Transverse colon (tissue), 4 donors: ENCODE measurements around the gene CDKAL1. TPM values are rescaled to one million over a fixed set of nuclear protein-coding genes. Genes with fewer than 3 reads are reported as not detected.

Experiments used
- DNase-seq: peaks from one replicate; pipeline ENCODE4 v3.0.0-alpha.2; 2019
- H3K27ac ChIP-seq, 4 donors: fragments of 200-600 bp; sonication (generic); 2 replicates each; pipeline ENCODE4 v1.5.1; 2016 to 2018; ENCODE audit warnings: inconsistent platforms in 4 of 4
- H3K27me3 ChIP-seq: fragments of 200-600 bp; sonication (generic); 2 replicates; pipeline ENCODE4 v1.5.1; 2017; ENCODE audit warnings: inconsistent platforms
- H3K36me3 ChIP-seq, 4 donors: fragments of 200-600 bp; sonication (generic); 2 replicates each; pipeline ENCODE4 v1.5.1; 2017 to 2019; ENCODE audit warnings: inconsistent platforms in 4 of 4
- H3K4me1 ChIP-seq, 4 donors: fragments of 200-600 bp; sonication (generic); 2 replicates each; pipeline ENCODE4 v1.5.1; 2017 to 2020; ENCODE audit warnings: inconsistent platforms in 4 of 4
- H3K4me3 ChIP-seq, 4 donors: fragments of 200-600 bp; sonication (generic); 1 replicate in 1 of 4; 2 replicates in 3 of 4; pipeline versions ENCODE4 v1.5.1 to v1.6.1; 2017 to 2019; ENCODE audit warnings: inconsistent platforms in 4 of 4
- H3K9me3 ChIP-seq, 2 donors: fragments of 200-600 bp; sonication (generic); 2 replicates each; pipeline ENCODE4 v1.5.1; 2017 to 2019; ENCODE audit warnings: inconsistent platforms in 2 of 2
- EP300 ChIP-seq: sonication (generic); formaldehyde crosslinking; IDR thresholded peaks from one replicate; pipeline ENCODE4 v1.6.1; 2017; ENCODE audit warnings: antibody characterized with exemption, low read depth
- POLR2A ChIP-seq: fragments of 450-650 bp; IDR thresholded peaks from one replicate; pipeline ENCODE4 v1.6.1; 2016; ENCODE audit warnings: antibody characterized with exemption, mild to moderate bottlenecking, moderate library complexity
- POLR2AphosphoS5 ChIP-seq, 3 donors: sonication (generic); formaldehyde crosslinking; IDR thresholded peaks; one replicate each; pipeline ENCODE4 v1.6.1; 2016; ENCODE audit warnings: antibody characterized with exemption in 3 of 3
- WGBS, 2 donors: methylation state at CpG; one replicate each; pipeline ENCODE4 v1.1.5; 2018; ENCODE audit warnings: low coverage in 1 of 2; 5-methylcytosine and 5-hydroxymethylcytosine counted together
- in situ Hi-C, 4 donors: fragments of 200-750 bp; cut with MboI; loops; one replicate each; pipeline versions ENCODE4 v1.15.0 to v1.15.1; 2017; ENCODE audit warnings: low sequenced_read_pairs in 3 of 4, low pct_ligation_motif_present in 1 of 4, low pct_unique_long_range_greater_than_20kb in 1 of 4
- intact Hi-C: fragments of 100-400 bp; cut with DNase I; formaldehyde crosslinking; loops from one replicate; pipeline ENCODE4 v1.15.1; 2023; ENCODE audit warnings: low total_unique reads
- total RNA-seq, 4 donors: library from RNA; depleted of rRNA; stranded (reverse); fragments of >200 nt; gene quantifications; one replicate each; pipeline ENCODE4 v1.1.0, GENCODE V29; 2016
- TF ChIP-seq, protein P1 (sequence below), 5 experiments: fragments of 200-600 bp in 3 of 5; fragments of 450-650 bp in 2 of 5; sonication (generic) in 3 of 5; IDR thresholded peaks; 1 replicate in 2 of 5; 2 replicates in 3 of 5; pipeline ENCODE4 v1.5.1; 2016 to 2017; ENCODE audit warnings: antibody characterized with exemption in 5 of 5, inconsistent platforms in 3 of 5, mild to moderate bottlenecking in 2 of 5, moderate library complexity in 1 of 5

The CDKAL1 gene
- total RNA-seq, 4 donors from 2014 or later = 4.8 to 21.7 (median 12.5) TPM

DNA sequence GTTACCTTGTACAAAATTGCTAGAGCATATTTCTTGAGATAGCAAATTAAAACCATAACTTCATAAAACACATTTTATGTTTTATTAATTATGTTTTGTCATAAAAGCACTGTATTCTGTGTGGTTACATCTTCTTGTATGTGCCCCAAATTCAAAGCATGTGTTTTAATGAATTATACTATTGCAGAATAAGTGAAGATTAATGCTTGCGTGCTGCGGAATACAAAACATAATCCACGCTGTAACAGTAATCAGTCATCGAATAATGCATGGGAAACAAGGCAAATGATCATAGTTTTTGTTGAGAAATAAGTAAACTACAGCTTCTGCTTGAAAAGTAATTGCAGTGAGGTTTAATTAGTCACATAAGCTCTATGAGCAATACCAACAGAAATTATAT lies 600.1 kb downstream of the CDKAL1 start:
- no peaks in the 10 kb centered on the region for H3K9me3 ChIP-seq
- H3K4me3 ChIP-seq = no peak overlapping the region
- intact Hi-C loops (no loop called here), in situ Hi-C loops (no loop called here)
- no peaks in the 10 kb centered on the region for H3K27me3 ChIP-seq
- H3K36me3 ChIP-seq = no peaks in the 10 kb centered on the region
- TF ChIP-seq, protein P1, sequence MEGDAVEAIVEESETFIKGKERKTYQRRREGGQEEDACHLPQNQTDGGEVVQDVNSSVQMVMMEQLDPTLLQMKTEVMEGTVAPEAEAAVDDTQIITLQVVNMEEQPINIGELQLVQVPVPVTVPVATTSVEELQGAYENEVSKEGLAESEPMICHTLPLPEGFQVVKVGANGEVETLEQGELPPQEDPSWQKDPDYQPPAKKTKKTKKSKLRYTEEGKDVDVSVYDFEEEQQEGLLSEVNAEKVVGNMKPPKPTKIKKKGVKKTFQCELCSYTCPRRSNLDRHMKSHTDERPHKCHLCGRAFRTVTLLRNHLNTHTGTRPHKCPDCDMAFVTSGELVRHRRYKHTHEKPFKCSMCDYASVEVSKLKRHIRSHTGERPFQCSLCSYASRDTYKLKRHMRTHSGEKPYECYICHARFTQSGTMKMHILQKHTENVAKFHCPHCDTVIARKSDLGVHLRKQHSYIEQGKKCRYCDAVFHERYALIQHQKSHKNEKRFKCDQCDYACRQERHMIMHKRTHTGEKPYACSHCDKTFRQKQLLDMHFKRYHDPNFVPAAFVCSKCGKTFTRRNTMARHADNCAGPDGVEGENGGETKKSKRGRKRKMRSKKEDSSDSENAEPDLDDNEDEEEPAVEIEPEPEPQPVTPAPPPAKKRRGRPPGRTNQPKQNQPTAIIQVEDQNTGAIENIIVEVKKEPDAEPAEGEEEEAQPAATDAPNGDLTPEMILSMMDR (IDR thresholded peaks at IDR 0.05) = no peak
- no peak for TF ChIP-seq POLR2A
- no peak for TF ChIP-seq POLR2AphosphoS5 (IDR thresholded peaks at IDR 0.05)
- 94 to 96% methylated on average over 4 of the region's 4 CpGs for WGBS, 2 donors
- DNase-seq = no peak
- H3K4me1 ChIP-seq = peaks cover 0 to 9% (median 0%) of the 10 kb centered on the region in 4 donors
- no peak overlapping the region for H3K27ac ChIP-seq

DNA sequence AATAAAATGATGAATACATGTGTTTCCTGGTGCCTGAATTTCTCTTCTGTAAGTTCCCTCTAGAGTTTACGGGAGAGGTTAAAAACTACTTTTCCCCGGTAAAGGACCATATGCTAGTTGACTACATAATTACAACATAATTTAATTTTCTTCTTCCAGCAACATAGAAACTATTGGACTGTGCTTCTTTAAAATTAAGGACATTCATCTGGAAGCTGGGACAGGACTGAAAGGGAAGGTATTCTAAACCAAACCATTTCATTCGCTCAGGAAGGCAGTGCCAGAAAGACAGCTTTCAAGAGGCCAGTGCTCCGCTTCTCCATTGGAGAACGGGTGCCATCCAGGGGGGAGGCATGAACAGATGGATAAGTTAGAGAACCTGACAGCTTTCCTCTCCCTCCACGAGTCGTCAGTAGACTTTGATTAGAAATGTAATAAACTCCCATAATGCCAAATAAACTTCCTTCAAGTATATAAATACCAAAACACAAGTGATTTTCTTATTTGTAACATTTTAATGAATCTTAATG lies 601.3 kb downstream of the CDKAL1 start:
- intact Hi-C loops = no loop called here
- Histone ChIP-seq H3K27ac (no peak overlapping the region), H3K4me3 (no peak overlapping the region), H3K36me3 (no peaks in the 10 kb centered on the region), H3K4me1 (peaks cover 0 to 11% (median 0%) of the 10 kb centered on the region in 4 donors), H3K27me3 (no peaks in the 10 kb centered on the region), H3K9me3 (no peaks in the 10 kb centered on the region)
- WGBS, 2 donors = 95% methylated on average over 7 of the region's 7 CpGs
- DNase-seq = no peak
- in situ Hi-C loops = no loop called here
- no peak for TF ChIP-seq EP300
- no peak for TF ChIP-seq POLR2A
- no peak for TF ChIP-seq POLR2AphosphoS5 (IDR thresholded peaks at IDR 0.05)
- TF ChIP-seq, protein P1 (IDR thresholded peaks at IDR 0.05) = no peak

DNA sequence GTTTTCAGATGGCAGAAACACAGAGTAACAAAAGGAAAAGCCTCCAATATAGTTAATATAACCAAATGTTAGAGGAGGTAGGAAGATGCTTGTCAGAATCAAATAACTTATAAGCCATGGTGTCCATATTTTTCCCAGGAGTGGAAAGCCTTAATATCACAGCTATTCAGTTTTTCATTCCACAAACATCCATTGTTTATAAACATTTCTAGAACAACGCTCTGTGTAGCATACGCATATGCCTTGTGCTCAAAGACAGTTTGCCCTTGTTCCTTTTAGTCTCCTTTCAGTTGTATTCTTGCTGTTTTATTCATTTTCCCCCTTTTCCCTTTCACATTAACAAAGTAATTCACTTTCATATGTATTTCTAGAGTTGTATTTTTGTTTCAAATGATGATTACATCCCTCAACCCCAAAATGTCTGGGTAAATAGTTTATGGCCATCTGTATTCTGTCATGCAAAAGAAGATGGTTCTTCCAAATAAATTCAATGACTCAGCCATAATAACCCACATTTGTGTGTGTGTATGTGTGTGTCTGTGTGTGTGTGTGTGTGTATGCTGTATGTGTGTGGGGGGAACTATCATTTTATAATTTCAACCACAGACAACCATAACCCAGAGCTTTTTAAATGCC lies 603.6 kb downstream of the CDKAL1 start:
- peaks cover 0 to 14% (median 0%) of the 10 kb centered on the region in 4 donors for H3K4me1 ChIP-seq
- intact Hi-C loops = no loop called here

DNA sequence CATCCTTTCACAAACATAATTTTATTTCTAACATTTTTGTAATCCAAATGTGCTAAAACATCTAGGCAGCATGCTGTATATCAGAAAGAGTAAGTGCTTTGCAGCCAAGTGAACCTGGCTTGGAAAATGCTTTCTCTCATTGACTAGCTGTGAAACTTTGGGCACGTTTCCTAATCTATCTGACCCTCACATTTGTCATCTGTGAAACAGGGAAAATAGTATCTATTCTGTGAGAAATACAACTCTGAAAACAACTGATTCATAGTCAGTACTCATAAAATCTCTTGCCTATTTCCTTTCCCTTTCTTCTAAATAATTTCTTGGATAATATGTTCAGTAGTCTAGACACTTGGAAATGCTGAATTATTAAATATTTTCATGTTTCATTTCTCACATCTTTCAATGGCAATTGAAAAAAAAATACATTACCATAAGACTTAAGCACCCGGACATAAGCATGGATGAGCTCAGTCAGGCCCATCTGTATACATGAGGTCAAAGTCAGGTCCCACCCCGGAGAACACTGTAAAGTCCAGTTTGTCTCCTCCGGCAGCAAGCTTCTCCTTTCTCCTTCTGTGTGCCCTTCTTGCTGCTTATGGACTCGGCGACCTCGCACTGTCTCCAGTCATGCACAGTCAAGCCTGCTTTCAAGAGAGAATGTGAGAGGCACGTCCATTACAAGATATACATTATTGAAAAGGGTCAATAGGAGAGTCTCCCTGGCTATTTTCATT lies 604.2 kb downstream of the CDKAL1 start:
- DNase-seq = no peak
- no peak overlapping the region for H3K27ac ChIP-seq
- WGBS, 2 donors = 49 to 72% methylated on average over 8 of the region's 8 CpGs

More for the DNA sequence above, 603.6 kb downstream of the CDKAL1 start:
- 75 to 77% methylated on average over 2 of the region's 2 CpGs for WGBS, 2 donors
- Histone ChIP-seq H3K27ac (no peak overlapping the region), H3K36me3 (no peaks in the 10 kb centered on the region), H3K4me3 (no peak overlapping the region), H3K27me3 (no peaks in the 10 kb centered on the region), H3K9me3 (no peaks in the 10 kb centered on the region)
- TF ChIP-seq POLR2AphosphoS5 (IDR thresholded peaks at IDR 0.05) = no peak
- no peak for TF ChIP-seq EP300
- no peak for TF ChIP-seq POLR2A
- TF ChIP-seq, protein P1 (IDR thresholded peaks at IDR 0.05) = no peak
- DNase-seq = no peak
- in situ Hi-C loops = no loop called here

More for the DNA sequence above, 604.2 kb downstream of the CDKAL1 start:
- Histone ChIP-seq H3K4me3 (no peak overlapping the region), H3K9me3 (no peaks in the 10 kb centered on the region), H3K27me3 (no peaks in the 10 kb centered on the region), H3K36me3 (no peaks in the 10 kb centered on the region), H3K4me1 (peaks cover 0 to 14% (median 0%) of the 10 kb centered on the region in 4 donors)
- no peak for TF ChIP-seq POLR2AphosphoS5 (IDR thresholded peaks at IDR 0.05)
- intact Hi-C loops (no loop called here), in situ Hi-C loops (no loop called here)
